GM19438 (cell line): Measurements from ENCODE around the gene LOXHD1.

Experiments used
- ATAC-seq: cut with Tn5 transposase; IDR thresholded peaks from one replicate; pipeline ENCODE4 v1.9.1; 2021; ENCODE audit warnings: low read depth; ENCODE audit not compliant: unreplicated experiment

LOXHD1 gene

DNA sequence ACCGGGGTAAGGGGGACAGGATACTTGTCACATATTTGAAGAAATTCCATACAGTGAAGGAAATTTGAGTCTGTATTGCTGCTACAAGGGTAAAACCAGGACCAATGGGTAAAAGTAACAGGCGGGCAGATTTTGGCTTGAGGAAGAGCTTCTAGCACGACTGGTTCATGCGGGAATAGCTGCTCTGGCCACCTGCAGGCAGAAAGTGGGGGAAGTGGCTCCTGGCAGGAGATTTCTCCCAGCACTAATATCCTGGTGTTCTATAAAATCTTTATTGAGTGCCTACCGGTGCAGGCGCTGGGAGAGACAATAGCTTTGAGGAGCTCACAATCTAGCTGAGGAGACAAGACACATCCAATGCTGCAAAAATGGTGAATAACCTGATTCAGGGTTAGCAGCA is 198.5 kb downstream of the LOXHD1 start:
- ATAC-seq, result no peak

DNA sequence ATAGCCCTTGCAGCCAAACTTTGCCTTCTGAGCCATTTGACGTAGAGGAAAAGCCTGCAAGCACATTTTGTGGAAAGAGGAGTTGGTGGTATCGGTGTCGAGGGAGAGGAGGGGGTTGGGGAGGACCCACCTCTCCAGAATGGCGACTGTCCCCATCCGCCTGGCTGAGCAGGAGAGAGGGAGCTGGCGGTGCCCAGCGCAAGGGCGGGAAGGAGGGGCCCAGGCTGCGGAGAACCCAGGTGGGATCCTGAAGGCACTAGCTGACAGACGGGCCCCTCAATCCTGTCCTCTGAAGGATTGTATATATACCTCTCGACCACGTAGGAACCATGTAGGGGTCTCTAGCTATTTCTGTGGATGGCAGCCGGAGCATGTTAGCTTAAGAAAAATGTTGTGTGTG is 200.3 kb downstream of the LOXHD1 start:
- no peak for ATAC-seq

DNA sequence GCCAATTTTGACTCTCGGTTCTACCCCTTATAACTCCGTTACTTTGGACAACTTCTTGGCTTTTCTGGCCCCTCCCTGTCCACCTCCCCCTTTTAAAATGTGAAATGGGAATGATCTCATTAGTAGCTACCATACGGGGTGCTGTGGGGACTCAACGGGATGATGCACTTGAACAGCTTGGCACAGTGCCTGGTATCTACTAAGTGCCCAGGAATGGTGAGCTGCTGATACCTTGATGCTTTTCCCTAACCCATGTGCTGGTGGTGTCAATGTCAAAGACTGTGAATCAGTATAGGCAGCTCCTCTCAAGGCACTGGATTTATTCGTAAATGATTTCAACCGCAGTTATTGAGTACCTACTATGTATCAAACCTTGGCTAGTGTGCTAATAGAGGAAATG is 204.2 kb downstream of the LOXHD1 start:
- no peak for ATAC-seq

DNA sequence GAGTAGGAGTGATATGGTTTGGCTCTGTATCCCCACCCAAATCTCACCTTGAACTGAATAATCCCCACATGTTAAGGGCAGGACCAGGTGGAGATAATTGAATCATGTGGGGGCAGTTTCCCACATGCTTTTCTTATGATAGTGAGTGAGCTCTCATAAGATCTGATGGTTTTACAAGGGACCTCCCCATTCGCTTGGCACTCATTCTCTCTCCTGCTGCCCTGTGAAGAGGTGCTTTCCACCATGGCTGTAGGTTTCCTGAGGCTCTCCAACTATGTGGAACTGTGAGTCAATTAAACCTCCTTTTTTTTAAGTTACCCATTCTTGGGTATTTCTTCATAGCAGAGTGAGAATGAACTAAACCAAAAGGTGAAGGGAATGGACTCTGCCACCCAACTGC is 207.5 kb downstream of the LOXHD1 start:
- ATAC-seq, result no peak

DNA sequence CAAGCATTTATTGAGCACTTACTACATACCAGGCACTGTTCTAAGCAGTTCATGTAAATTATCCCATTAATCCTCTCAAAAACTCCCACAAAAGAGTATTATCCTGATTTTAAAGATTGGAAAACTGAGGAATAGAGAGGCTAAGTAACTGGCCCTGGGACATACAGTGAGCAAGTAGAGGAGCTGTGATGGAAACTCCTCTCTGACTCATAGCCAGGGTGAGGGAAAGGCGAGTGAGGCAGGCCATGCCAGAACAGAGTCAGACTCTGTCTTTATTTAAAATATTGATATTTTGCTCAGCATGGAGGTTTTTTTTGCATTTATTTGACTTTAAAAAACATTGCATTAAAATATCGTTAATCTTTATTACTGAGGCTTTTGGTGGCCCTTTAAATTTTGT is 208.0 kb downstream of the LOXHD1 start:
- no peak for ATAC-seq

DNA sequence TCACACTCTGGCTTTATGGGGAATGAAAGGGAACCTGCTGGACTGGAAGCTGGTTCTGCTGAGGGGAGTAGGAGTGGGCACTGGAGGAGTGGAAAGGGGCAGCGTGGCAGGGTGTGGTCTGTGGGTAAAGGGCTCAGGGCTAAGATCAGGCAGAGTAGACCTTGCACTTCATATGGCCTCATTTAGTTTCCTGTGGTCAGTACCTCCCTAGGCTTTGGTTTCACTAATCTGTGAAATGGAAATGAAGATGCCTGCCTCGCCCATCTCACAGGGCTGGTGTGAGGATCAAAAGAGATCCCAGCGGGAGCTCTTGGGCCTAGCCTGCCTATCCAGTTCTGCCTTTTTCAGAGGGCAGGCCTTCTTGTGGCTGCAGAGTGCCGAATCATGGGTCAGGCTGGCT is 208.7 kb downstream of the LOXHD1 start:
- ATAC-seq, result no peak

DNA sequence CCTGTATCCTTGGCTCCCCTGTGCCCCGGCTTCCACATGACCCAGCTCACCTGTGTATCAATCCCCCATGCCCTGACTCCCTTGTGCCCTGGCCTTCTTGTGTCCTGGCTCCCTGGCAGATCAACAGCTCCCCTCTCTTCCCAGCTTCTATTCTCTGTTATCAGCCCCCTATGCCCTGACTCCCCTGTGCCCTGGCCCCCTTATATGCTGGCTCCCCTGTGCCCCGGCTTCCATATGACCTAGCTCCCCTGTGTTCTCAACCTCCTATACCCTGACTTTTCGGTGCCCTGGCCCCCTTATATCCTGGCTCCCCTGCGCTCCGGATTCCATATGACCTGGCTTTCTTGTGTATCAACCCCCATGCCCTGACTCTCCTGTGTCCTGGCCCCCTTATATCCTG is 209.2 kb downstream of the LOXHD1 start:
- no peak for ATAC-seq

DNA sequence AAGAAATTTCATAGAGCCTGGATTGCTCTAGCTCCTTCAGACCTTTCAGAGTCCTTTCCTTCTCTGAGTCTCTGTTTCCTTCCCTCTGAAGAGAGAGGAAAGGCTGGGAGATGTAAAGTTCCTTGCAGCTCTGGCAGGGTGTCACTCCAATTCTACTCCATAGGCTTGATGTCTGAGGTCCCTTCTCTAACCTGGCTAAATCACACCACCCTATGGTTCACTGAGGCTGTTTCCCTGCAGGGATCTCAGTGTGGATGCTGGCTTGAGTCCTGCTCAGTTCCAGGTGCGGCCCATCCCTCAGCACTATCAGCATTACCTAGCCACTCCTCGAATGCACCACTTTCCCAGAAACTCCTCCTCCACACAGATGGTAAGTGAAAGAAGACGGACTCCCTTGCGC is 209.7 kb downstream of the LOXHD1 start:
- no peak for ATAC-seq

DNA sequence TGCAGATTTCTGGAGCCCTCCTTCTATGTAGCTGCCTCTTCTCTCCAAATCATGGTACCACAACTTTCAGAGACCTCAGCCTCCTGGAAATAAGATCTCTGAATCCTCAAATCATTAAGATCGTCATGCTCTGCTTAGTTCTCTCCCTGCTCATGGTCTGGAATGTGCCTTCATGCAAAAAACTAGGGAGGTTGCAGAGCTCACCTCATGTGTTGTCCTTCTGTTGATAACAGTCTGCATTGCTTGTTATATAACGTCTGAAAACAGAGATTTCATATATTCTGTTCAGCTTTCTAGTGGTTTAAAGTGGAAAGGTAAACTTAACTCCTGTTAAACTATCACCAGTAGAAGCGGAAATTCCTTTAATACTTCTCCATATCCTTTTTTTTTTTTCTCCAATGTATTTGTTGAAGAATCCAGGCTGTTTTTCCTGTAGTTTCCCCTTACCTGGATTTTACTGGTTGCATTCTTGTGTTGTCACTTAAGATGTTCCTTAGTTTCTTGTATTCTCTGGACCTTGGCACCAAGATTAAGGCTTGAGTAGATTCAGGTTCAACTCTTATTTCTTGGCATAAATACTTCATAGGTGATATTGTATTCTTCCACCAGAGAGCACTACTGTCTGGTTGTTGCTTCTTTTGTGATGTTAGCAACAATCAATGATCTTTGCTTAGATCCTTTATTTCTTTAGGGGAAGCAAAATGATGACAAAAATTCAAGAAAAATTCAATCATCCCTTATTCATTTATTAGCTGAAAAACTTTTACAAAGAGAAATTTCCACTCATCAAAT is 211.3 kb downstream of the LOXHD1 start:
- no peak for ATAC-seq

DNA sequence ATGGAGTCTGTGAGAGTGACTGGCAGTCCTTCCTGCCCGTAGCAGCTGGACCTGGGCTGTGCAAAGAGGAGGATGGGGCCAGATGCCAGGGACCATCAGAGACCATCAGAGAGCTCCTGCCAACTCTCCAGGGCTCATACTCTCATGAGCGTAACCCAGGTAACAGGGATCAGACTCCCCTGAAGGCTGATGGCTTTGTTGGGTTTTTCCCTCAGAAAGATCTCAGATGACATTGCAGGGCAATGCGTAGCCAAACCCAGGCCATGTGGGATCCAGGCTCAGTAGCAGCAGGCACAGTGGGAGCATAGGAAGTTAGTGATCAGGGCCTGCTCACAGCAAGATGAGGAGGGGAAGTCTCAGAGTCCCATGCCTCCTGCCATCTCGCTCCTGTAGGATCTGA is 218.0 kb downstream of the LOXHD1 start:
- ATAC-seq, result no peak

DNA sequence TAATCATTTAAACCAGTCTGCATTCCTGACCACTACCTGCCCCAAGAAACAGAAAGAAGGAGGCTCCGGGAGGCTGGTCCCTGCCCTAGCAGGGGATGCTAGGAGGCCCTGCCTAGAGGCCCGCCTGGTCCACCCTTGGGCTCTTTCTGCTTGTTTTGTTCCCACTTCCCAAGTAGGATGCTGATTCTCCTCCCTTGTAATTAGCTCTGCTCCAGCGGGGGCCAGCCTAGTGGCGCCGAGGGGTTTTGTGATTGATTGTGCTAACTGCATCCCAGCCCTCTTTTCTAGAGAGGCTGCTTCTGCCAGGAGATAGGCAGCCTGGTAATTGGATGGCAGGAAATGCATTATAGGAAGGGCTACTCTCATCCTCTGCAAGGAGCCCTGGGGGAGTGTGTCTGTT is 220.0 kb downstream of the LOXHD1 start:
- no peak for ATAC-seq

DNA sequence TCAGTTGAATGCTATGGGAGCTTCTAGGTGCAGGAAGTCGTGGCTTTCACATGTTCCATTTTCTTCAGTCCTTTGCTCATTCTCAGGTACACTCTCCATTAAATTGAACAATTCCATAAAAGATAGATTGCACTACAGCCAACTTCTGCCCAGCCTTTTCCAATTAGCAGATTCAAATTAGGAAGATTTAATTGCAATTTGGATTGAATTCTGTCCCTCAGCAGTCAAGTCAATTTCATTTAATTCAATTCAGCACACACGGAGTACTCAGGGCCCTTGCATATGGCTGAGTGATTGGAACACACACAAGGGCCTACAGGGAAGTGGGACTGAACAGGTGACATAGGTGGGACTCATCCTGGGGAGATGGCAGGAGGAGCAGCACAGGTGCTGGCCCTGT is 220.4 kb downstream of the LOXHD1 start:
- ATAC-seq, result no peak

DNA sequence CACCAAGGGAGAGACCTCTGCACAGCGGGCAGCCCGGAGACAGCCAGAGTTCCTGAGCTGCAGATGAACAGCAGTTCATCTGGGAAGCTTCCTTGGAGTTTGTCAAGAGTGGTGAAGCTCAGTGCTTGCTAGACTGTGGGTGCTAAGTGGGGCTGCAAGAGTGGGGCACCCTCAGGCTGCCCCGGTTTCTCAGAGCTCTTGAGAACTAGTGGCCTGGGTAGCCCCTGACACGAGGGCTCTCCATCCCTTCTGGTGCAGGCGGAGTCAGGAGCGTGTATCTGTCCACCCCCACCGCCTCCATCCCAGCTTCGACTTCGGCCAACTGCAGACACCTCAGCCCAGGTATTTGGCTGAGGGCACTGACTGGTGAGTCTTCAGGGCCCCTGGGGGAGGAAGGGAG is 222.0 kb downstream of the LOXHD1 start:
- no peak for ATAC-seq

DNA sequence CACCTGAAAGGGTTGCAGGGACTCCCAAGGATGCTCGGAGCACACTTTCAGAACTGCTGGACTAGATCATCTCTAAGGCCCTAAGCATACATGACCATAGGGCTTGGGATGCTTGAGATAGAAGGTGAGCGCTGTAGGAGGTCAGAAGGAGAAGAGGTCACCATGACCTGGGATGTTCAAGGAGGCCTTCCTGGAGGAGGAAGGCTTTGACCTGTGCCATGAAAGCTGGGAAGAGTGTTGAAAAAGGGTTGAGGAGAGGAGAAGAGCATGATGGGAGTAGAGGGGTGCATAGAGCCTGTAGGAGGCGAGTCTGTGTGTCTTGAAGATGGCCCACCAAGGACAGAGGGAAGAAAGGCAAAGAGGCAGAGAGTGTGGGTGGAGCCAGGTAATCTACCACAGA is 222.4 kb downstream of the LOXHD1 start:
- no peak for ATAC-seq

DNA sequence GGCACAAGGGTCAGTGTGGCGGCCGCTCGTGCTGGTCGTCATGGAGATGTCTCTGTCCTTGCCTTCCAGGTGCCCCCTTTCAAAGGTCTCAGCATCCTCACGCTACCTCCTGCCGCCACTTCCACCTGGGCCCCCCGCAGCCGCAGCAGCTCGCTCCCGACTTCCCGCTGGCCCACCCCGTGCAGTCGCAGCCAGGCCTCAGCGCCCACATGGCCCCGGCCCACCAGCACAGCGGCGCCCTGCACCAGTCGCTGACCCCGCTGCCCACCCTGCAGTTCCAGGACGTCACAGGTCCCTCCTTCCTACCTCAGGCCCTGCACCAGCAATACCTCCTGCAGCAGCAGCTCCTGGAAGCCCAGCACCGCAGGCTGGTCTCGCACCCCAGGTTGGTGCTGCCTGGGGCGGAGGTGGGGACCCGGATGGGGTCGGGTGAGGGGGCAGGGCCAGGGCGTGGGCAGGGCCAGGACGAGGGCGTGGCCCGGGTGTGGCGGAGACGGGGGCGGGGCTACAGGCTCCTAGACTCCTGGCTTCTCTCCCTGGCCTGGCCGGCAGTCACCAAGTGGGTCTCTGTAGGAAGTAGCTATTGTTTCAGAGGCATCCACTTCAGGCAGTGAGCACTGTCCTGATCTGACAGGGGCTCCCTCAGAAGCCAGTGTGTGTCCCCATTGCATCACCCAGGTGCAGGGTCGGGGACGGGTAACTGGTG is 223.7 kb downstream of the LOXHD1 start:
- ATAC-seq, result no peak

DNA sequence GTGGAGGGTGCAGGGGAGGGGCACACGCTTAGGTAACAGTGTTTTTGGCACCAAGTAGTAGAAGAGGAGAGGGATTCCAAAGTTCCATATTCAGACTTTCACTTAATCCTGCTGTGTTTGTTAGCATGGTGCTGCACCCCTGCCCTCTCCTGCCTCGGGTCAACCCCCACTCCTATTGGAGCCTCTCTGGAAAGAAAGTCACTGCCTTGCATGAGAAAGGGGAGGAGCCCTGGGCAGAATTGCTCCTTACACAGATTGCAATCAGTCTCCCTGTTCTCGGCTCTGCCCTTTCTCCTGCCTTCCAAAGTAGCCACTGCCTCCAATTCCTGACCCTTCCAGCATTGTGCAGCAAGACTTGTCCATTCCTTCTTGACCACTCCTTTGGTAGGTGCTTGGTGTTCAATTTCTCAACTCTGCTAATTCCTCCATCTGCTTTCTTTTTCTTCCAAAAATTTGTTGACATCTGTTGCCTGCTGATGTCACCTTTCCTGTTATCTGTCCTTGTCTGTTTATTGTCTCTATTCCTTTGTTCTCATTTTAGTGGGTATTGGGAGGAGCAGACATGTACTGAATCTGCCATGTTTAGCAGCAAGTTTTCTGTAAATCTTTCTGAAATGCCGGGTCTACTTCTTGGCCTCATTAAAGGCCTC is 225.4 kb downstream of the LOXHD1 start:
- no peak for ATAC-seq

DNA sequence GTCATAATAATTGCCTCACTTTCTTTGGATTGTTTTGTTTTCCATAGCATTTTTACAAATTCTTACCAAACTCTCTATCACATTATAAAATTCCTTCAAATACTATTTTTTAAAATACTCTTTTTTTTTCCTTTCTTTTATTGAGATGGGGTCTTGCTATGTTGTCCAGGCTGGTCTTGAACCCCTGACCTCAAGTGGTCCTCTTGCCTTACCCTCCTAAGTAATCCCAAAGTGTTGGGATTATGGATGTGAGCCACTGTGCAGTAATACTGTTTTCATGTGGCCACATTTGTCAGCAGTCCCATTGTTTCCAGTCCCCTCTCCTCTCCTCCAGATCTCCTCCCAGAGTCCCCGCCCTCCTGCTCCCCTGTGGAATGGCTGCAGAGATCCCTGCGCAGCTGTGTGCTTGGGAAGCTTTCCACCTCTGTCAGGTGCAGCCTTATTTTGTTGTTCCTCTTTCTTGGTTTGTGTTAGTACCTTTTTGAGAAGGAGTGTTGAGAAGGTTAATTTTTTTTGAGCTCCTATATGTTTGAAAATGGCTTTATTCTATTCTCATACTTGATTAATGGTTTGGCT is 227.3 kb downstream of the LOXHD1 start:
- ATAC-seq, result no peak

DNA sequence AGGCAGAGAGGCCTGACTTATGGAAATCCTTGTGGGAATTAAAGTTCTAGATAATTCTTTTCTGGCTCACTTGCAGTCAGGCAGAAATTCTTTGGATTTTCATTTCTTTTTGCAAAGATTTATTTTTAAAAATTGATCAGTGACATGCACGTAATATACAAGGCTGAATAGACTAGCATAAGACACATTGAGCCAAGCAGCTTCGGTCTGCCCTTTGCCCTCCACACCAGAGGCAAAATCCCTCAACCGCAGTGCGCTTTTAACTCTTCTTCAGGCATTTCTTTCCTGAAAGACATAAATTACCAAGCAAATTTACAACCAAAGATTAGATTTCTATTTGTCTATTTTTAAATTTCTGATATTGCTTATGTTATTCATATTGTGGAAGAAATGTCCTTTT is 227.9 kb downstream of the LOXHD1 start:
- no peak for ATAC-seq

DNA sequence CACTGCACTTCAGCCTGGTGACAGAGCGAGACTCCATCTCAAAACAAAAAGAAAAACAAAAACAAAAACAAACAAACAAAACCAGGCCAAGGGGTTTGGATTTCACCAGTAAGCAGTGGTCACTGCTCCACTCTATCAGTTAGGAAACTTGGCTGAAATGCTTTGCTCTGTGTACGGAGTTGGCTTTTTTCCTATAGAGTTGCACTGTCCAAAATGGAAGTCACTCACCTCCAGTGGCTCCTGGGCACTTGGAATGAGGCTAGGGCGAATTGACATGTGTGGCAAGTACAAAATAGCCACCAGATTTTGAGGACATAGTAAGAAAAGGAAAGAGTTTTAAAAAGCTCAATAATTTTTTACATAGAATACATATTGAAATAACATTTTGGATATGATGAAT is 228.7 kb downstream of the LOXHD1 start:
- no peak for ATAC-seq

DNA sequence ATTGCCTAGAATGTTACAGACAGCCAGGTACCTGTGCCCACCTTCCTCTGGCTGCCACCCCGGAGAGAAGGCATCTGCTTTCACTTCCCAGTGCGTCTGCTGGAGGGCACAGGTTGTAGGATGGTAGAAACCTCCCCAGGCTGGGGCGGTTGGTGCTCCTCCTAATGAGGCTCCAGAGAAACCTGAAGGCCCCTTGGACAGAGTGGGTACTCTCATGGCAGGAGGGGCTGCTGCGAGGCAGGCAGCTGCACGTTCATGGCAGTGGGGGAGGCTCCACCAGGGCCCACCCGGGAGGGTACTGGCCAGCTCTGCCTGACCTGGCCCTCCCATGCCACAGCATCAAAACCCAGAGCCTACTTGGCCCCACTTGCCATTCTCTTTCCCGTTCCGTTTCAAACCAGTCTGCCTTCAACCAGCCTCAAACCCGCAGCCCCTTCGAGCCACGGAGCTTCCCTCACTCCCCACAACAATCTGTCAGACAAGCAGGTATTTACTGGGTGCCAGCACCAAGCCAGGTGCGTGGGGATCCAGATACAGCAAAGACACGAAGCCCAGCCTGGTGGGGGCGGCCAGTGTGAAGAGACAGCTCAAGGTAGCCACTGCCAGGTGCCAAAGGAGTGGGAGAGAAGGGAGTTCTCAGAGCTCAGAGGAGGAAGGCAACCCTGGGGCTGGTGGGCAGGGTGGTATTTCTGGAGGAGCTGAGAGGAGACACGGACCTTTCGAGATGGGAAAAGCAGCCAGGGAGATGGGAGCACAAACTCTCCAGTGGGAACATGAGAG is 229.6 kb downstream of the LOXHD1 start:
- no peak for ATAC-seq
